Neuronal stem cell (in vitro differentiated cells): ENCODE results near the gene MOG.

ENCODE experiments used
- DNase-seq: peaks from one replicate; pipeline ENCODE4 v3.0.0-alpha.2; 2013; ENCODE audit warnings: low spot score
- H2AFZ ChIP-seq: one replicate; pipeline ENCODE4 v1.6.1; 2013; ENCODE audit warnings: mild to moderate bottlenecking, low read length, inconsistent platforms
- H2AK5ac ChIP-seq: 2 replicates; pipeline ENCODE4 v1.6.1; 2013; ENCODE audit warnings: low read depth, mild to moderate bottlenecking, inconsistent platforms, low read length, moderate library complexity, mixed read lengths
- H2BK120ac ChIP-seq: 2 replicates; pipeline ENCODE4 v1.6.1; 2013; ENCODE audit warnings: low read depth, mild to moderate bottlenecking, inconsistent platforms, low read length, moderate library complexity, mixed read lengths
- H2BK12ac ChIP-seq: one replicate; pipeline ENCODE4 v1.6.1; 2013; ENCODE audit warnings: low read length, inconsistent platforms
- H2BK15ac ChIP-seq: 2 replicates; pipeline ENCODE4 v1.6.1; 2013; ENCODE audit warnings: mild to moderate bottlenecking, low read length, inconsistent platforms, mixed read lengths
- H2BK5ac ChIP-seq: one replicate; pipeline ENCODE4 v1.6.1; 2013; ENCODE audit warnings: inconsistent platforms, mild to moderate bottlenecking, low read length, moderate library complexity
- H3K14ac ChIP-seq: one replicate; pipeline ENCODE4 v1.6.1; 2013; ENCODE audit warnings: low read length, inconsistent platforms
- H3K18ac ChIP-seq: 2 replicates; pipeline ENCODE4 v1.6.1; 2013; ENCODE audit warnings: low read length, inconsistent platforms
- H3K23ac ChIP-seq: 2 replicates; pipeline ENCODE4 v1.6.1; 2013; ENCODE audit warnings: low read depth, mild to moderate bottlenecking, mixed read lengths, low read length, inconsistent platforms; ENCODE audit not compliant: poor library complexity
- H3K27ac ChIP-seq: replicated peaks from 3 replicates; pipeline ENCODE4 v1.5.1; 2013; ENCODE audit warnings: low read length, inconsistent platforms
- H3K27me3 ChIP-seq, 3 experiments: 2 replicates each; pipeline ENCODE4 v1.6.1; 2013; ENCODE audit warnings: low read length in 3 of 3, mild to moderate bottlenecking in 2 of 3, inconsistent platforms in 1 of 3, low read depth in 1 of 3, mixed read lengths in 1 of 3, moderate library complexity in 1 of 3; ENCODE audit not compliant: control insufficient read depth in 3 of 3, insufficient read depth in 3 of 3
- H3K36me3 ChIP-seq, 2 donors: replicated peaks in 1 of 2; 2 replicates each; pipeline ENCODE4 v1.6.1; 2013; ENCODE audit warnings: low read length in 2 of 2; ENCODE audit not compliant: control insufficient read depth in 2 of 2, insufficient read depth in 2 of 2
- H3K4ac ChIP-seq: 2 replicates; pipeline ENCODE4 v1.6.1; 2013; ENCODE audit warnings: inconsistent platforms, mild to moderate bottlenecking, low read length, moderate library complexity
- H3K4me1 ChIP-seq, 2 donors: 1 replicate in 1 of 2; 2 replicates in 1 of 2; pipeline ENCODE4 v1.6.1; 2013; ENCODE audit warnings: low read length in 2 of 2, low read depth in 1 of 2; ENCODE audit not compliant: control insufficient read depth in 2 of 2, insufficient read depth in 1 of 2
- H3K4me2 ChIP-seq: one replicate; pipeline ENCODE4 v1.6.1; 2013; ENCODE audit warnings: mild to moderate bottlenecking, low read length, inconsistent platforms; ENCODE audit not compliant: insufficient read depth, poor library complexity, severe bottlenecking
- H3K4me3 ChIP-seq, 2 donors: 2 replicates each; pipeline ENCODE4 v1.5.1; 2013; ENCODE audit warnings: low read length in 2 of 2, mild to moderate bottlenecking in 2 of 2, inconsistent platforms in 1 of 2, moderate library complexity in 1 of 2
- H3K79me1 ChIP-seq: one replicate; pipeline ENCODE4 v1.6.1; 2013; ENCODE audit warnings: low read depth, mild to moderate bottlenecking, inconsistent platforms, low read length, moderate library complexity
- H3K9ac ChIP-seq: one replicate; pipeline ENCODE4 v1.6.1; 2013; ENCODE audit warnings: mild to moderate bottlenecking, low read depth, low read length, inconsistent platforms; ENCODE audit not compliant: poor library complexity
- H3K9me3 ChIP-seq, 2 donors: replicated peaks in 1 of 2; 2 replicates each; pipeline versions ENCODE3 to v1.6.1; 2013; ENCODE audit warnings: low read length in 2 of 2, mild to moderate bottlenecking in 2 of 2, inconsistent platforms in 1 of 2, low read depth in 1 of 2, mixed read lengths in 1 of 2, moderate library complexity in 1 of 2; ENCODE audit not compliant: control insufficient read depth in 2 of 2, insufficient read depth in 1 of 2
- H4K8ac ChIP-seq: one replicate; pipeline ENCODE4 v1.6.1; 2013; ENCODE audit warnings: low read depth, mild to moderate bottlenecking, inconsistent platforms, low read length, moderate library complexity
- H4K91ac ChIP-seq: one replicate; pipeline ENCODE4 v1.6.1; 2013; ENCODE audit warnings: low read length, low read depth, mild to moderate bottlenecking, inconsistent platforms; ENCODE audit not compliant: poor library complexity
- WGBS, 2 donors: extraction: QIAGEN DNeasy Blood & Tissue Kit; methylation state at CpG; one replicate each; pipeline ENCODE4 v1.1.7; 2013; ENCODE audit warnings: missing lambda C conversion rate in 2 of 2, mixed read lengths in 1 of 2; ENCODE audit not compliant: insufficient read length in 2 of 2, insufficient replicate concordance in 1 of 2; ENCODE audit errors: extremely low coverage in 2 of 2; 5-methylcytosine and 5-hydroxymethylcytosine counted together

MOG gene

DNA sequence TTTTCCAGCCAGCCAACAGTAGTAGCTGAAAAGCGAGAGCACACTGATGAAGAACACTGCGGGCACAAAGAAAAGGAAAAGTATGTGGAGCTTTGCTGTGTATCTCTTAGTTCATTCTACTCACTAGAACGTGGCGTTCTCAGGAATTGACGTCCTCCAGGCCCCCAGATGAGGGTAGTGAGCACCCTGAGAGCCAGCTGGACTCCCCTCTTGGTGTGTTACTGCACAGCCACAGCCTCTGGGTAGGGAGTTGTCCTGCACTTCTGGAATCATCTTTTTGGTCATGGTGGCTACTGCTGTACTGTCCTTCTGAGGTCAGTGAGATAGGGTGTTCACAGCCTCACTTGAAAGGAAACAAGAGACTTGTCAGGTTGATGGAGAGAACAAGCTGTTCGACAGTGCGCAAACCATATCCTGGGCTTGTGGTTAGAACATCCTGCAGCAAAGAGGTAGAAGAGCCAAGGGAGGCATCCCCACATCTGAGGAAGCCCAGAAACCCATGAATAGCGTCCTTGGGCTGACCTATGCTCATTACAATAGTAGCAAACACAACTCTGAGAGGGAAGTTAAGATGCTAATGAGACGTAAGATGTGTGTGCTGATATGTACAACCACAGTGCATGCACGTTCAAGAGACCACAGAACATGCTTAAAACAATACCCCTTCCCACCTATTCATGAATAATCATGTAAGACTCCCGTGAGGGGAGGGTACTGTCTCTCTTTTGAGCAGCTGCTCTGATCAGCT is 51.7 kb downstream of the MOG start:
- no peak overlapping the region for H3K4me3 ChIP-seq
- H3K4me2 ChIP-seq, result no peak overlapping the region
- no peak overlapping the region for H3K14ac ChIP-seq
- no peaks in the 10 kb centered on the region for H3K36me3 ChIP-seq
- H3K4ac ChIP-seq, result no peak overlapping the region
- WGBS, 2 donors, result no CpG with 5 or more reads among the region's 11 CpGs
- H3K23ac ChIP-seq, result no peak overlapping the region
- peaks cover 0 to 2% of the 10 kb centered on the region in 2 donors for H3K9me3 ChIP-seq
- H3K27me3 ChIP-seq, result peaks cover 0 to 9% (median 0%) of the 10 kb centered on the region in 3 experiments
- DNase-seq, result no peak
- no peak overlapping the region for H2AFZ ChIP-seq
- H3K4me1 ChIP-seq, result peaks cover 0 to 1% of the 10 kb centered on the region in 2 donors
- no peak overlapping the region for H2BK15ac ChIP-seq
- no peak overlapping the region for H3K27ac ChIP-seq
- no peak overlapping the region for H2BK12ac ChIP-seq
- no peak overlapping the region for H4K91ac ChIP-seq
- H3K18ac ChIP-seq, result no peak overlapping the region
- H2BK120ac ChIP-seq, result no peak overlapping the region
- H2BK5ac ChIP-seq, result no peak overlapping the region
- H4K8ac ChIP-seq, result no peak overlapping the region
- H3K9ac ChIP-seq, result no peak overlapping the region
- H2AK5ac ChIP-seq, result no peak overlapping the region
- no peaks in the 10 kb centered on the region for H3K79me1 ChIP-seq

DNA sequence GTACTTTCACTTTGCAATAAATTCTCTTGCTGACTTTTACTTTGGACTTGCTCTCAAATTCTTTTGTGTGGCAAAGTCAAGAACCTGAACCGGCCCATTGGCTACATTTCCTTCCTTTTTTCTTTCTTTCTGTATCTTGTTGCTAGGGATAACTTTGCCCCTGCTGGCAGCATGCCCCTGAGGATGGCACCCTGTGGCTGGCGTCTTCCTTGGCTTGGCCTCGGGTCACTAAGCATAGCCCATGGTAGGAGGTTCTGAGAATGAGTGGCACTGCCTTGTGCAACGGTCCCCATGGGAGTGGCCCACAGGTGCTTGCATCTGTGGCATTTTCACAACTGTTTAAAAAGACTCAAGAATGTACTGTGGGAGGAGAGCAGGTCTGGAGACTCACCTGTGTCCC is 52.3 kb downstream of the MOG start:
- Histone ChIP-seq H3K4me3 (no peak overlapping the region), H3K18ac (no peak overlapping the region), H3K9ac (no peak overlapping the region), H3K14ac (no peak overlapping the region), H3K23ac (no peak overlapping the region), H3K4ac (no peak overlapping the region), H2BK5ac (no peak overlapping the region), H3K4me1 (peaks cover 0 to 1% of the 10 kb centered on the region in 2 donors), H4K91ac (no peak overlapping the region), H2BK15ac (no peak overlapping the region), H2BK120ac (no peak overlapping the region), H3K79me1 (no peaks in the 10 kb centered on the region), H2AFZ (no peak overlapping the region), H2AK5ac (no peak overlapping the region), H3K9me3 (peaks cover 0 to 2% of the 10 kb centered on the region in 2 donors), H2BK12ac (no peak overlapping the region), H3K36me3 (no peaks in the 10 kb centered on the region), H4K8ac (no peak overlapping the region), H3K27ac (no peak overlapping the region), H3K4me2 (no peak overlapping the region), H3K27me3 (peaks cover 0 to 6% (median 0%) of the 10 kb centered on the region in 3 experiments)
- WGBS, 2 donors, result no CpG with 5 or more reads among the region's 4 CpGs
- no peak for DNase-seq

DNA sequence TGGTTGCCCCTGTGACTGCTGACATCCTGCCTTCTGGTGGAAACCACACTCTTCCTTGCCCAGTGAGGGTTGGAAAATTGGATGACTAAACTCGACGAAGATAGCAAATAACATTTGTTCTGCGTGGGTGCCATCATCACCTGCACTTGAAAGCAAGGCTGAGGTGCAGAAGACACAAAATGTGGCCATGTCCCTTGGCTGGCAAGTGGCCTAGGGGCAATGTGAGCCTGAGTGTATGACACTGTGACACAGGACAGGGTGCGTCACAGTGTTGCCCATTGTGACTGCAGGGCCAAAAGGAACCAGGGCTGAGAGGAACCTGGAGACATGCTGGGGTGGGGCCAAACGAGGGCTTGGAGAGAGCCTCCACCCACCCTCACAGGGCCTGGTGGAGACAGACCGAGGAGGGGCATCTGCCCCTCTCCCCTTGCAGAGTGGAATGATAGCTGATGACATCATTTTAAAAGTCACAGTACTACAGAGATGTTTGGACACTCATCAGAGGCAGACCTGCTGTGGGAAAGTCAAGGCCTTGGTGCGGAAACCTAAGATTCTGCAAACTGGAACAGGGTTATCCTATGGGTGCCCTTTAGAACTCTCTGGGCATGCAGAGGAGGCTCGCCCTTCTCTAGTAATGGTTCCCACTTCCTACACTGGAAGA is 53.5 kb downstream of the MOG start:
- Histone ChIP-seq H3K4me3 (no peak overlapping the region), H2AK5ac (peak overlapping the region; percentile 14), H3K9me3 (peaks cover 0 to 5% of the 10 kb centered on the region in 2 donors), H3K4me1 (peaks cover 0 to 1% of the 10 kb centered on the region in 2 donors), H3K14ac (peak overlapping the region; percentile 64), H2AFZ (no peak overlapping the region), H3K27me3 (peaks cover 0 to 9% (median 2%) of the 10 kb centered on the region in 3 experiments), H3K79me1 (no peaks in the 10 kb centered on the region), H2BK15ac (no peak overlapping the region), H4K91ac (no peak overlapping the region), H3K4ac (no peak overlapping the region), H4K8ac (no peak overlapping the region), H3K36me3 (no peaks in the 10 kb centered on the region), H3K27ac (no peak overlapping the region), H3K4me2 (no peak overlapping the region), H3K23ac (no peak overlapping the region), H3K9ac (peak overlapping the region; percentile 60), H3K18ac (peak overlapping the region; percentile 63), H2BK120ac (no peak overlapping the region), H2BK12ac (no peak overlapping the region), H2BK5ac (no peak overlapping the region)
- WGBS, 2 donors, result no CpG with 5 or more reads among the region's 8 CpGs
- DNase-seq, result no peak

- no peak overlapping the region for H4K8ac ChIP-seq
- H3K4ac ChIP-seq, result no peak overlapping the region
- H3K14ac ChIP-seq, result no peak overlapping the region
- DNase-seq, result no peak
- no peaks in the 10 kb centered on the region for H3K36me3 ChIP-seq
- H2BK12ac ChIP-seq, result no peak overlapping the region
- peaks cover 8 to 41% (median 39%) of the 10 kb centered on the region in 3 experiments for H3K27me3 ChIP-seq
- H2BK15ac ChIP-seq, result no peak overlapping the region
- H2BK5ac ChIP-seq, result no peak overlapping the region
- no peak overlapping the region for H3K18ac ChIP-seq
- no peak overlapping the region for H3K4me2 ChIP-seq
- no CpG with 5 or more reads among the region's 2 CpGs for WGBS, 2 donors
- peaks cover 3% of the 10 kb centered on the region for H3K79me1 ChIP-seq
- no peak overlapping the region for H3K4me3 ChIP-seq
- H2BK120ac ChIP-seq, result no peak overlapping the region
- no peak overlapping the region for H2AFZ ChIP-seq
- H2AK5ac ChIP-seq, result no peak overlapping the region
- H3K9ac ChIP-seq, result no peak overlapping the region
- no peak overlapping the region for H4K91ac ChIP-seq
- no peak overlapping the region for H3K23ac ChIP-seq
- no peak overlapping the region for H3K27ac ChIP-seq
- H3K9me3 ChIP-seq, result peaks cover 2 to 3% of the 10 kb centered on the region in 2 donors
- peaks cover 0 to 5% of the 10 kb centered on the region in 2 donors for H3K4me1 ChIP-seq
Measured at GRCh38 chr6:29720863-29721262, 64.0 kb downstream of the MOG start.
